HG03469 (cell line): Measurements from ENCODE around the gene F12.
"Not testable (repeated sequence)": the region's sequence is repeated elsewhere in the genome, so short reads cannot be mapped to it uniquely, and the experiment has no call there.

Experiments used
- ATAC-seq: cut with Tn5 transposase; IDR thresholded peaks from one replicate; pipeline ENCODE4 v1.9.1; 2021; ENCODE audit warnings: mild to moderate bottlenecking, moderate library complexity, moderate number of reproducible peaks; ENCODE audit not compliant: unreplicated experiment

Gene F12

DNA sequence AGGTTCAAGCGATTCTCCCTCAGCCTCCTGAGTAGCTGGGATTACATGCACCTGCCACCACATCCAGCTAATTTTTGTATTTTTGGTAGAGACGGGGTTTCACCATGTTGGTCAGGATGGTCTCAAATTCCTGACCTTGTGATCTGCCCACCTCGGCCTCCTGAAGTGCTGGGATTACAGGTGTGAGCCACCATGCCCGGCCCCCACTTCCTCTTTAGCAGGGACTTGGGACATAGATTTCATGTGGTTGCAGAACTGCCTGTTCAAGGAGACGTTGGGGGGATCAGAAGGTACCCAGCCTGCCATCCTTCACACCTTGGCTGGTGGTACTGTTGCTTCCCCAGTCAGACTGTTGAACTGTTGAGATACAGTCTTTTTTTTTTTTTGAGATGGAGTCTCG is 7.7 kb upstream of the F12 start:
- not testable (repeated sequence) for ATAC-seq

DNA sequence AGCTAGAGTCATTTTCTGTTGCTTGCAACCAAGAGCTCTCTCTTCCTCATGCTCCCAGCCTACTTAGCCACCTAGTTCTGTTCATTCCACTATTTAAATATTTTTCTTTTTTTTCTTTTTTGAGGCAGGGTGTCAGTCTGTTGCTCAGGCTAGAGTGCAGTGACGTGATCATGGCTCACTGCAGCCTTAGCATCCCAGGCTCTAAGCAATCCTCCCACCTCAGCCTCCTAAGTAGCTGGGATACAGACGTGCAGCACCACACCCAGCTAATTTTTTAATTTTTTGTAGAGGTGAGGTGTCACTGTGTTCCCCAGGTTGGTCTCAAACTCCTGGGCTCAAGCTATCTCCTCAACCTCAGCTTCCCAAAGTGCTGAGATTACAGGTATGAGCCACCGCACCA is 5.1 kb upstream of the F12 start:
- no peak for ATAC-seq

GRCh38 chr5:177412603-177413233 is 3.4 kb upstream of the F12 start:
- ATAC-seq: no peak

DNA sequence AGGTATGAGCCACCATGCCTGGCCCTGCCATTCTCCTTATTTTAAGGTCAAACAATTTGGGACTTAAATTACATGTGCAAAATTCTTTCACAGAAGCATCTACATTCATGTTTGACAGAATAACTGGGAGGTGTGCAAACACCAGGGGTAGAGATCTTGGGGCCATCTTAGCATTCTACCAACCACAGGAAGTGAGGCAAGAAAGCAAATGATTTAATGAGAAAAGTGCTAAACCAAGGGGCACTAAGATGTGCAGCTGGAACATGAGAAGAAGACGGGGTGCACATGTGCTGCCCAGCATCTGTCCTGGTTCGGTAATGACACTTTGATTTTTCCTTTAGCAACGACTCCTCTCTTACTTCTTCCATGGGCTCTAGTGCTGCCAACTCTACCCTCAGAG is 1.2 kb upstream of the F12 start:
- ATAC-seq: no peak

- ATAC-seq: no peak
Observed at GRCh38 chr5:177405805-177406204, 3.6 kb downstream of the F12 start.

GRCh38 chr5:177405312-177405711 is 4.1 kb downstream of the F12 start:
- no peak for ATAC-seq

GRCh38 chr5:177404641-177405179 is 4.7 kb downstream of the F12 start:
- no peak for ATAC-seq

GRCh38 chr5:177403792-177404640 is 5.3 kb downstream of the F12 start:
- ATAC-seq: peak; percentile 35

DNA sequence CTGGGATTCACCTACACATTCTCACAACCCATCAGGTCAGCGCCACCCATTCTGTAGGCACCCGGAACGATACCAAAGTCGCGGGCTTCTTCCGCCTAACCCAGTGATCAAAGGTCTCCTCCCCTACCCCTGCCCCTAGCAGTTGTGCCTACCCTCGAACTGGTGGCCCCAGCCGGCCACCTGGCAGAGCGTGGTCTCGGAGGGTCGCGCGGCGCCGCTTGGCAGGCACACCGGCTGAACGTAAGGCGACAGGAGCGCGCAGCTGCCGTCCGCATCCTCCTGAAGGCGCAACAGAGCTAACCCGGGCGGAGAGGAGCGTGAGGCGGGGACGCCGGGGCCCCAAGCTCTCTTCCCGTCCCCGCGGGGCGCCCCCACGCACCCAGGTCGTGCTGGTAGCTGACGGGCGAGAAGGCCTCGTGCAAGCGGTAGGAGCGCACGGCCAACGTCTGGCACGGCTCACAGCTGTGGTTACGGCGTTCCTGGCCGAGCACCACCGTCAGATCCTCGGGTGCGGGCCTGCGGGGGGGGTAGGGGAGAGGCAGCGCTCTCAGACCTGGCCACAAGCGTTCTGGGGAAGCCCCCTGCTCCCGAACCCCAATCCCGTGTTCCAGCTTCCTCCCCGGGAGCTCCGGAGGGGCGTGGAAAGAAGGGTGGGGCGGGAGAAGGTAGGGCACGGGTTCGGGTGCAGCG is 6.1 kb downstream of the F12 start:
- peak; percentile 3 for ATAC-seq

GRCh38 chr5:177402271-177403043 is 6.9 kb downstream of the F12 start:
- no peak for ATAC-seq

- ATAC-seq: no peak
Observed at GRCh38 chr5:177399997-177400868, 9.1 kb downstream of the F12 start, which contains the start of gene PFN3. Gene PFN3 (minus strand): TSS chr5:177400661. CDS start chr5:177400576, 85 bp downstream.

DNA sequence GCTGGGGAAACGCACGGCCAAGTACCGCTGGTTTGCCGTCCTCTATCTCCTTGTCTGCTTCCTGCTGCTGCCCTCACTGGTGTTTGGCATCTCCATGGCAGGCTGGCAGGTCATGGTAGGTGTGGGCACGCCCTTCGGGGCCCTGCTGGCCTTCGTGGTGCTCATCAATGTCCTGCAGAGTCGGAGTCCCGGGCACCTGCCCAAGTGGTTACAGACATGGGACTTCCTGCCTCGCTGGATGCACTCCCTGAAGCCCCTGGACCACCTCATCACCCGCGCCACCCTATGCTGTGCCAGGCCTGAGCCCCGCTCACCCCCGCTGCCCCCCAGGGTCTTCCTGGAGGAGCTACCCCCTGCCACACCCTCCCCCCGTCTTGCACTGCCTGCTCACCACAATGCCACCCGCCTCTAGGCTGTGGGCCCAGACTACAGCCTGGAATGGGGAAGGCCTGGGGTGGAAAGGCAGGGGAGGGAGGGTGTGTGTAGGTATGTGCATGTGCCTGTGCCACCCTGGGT is 11.4 kb downstream of the F12 start:
- ATAC-seq: no peak

DNA sequence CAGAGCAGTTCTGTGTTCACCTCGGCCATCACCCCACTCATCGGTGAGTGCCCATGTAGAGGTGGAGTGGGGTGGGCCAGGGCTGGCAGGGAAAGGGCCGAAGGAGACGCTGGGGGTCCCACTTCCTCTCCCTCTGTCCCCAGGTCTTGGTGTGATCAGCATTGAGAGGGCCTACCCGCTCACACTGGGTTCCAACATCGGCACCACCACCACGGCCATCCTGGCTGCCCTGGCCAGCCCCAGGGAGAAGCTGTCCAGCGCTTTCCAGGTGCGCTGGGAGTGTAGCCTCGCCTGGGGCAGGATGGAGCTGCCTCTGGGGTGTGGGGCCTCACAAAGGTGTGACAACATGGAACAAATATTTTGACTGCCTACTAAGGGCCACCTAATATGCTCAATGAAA is 12.6 kb downstream of the F12 start:
- ATAC-seq: no peak

GRCh38 chr5:177396078-177396477 is 13.3 kb downstream of the F12 start:
- ATAC-seq: no peak

GRCh38 chr5:177393990-177394389 is 15.4 kb downstream of the F12 start:
- no peak for ATAC-seq

DNA sequence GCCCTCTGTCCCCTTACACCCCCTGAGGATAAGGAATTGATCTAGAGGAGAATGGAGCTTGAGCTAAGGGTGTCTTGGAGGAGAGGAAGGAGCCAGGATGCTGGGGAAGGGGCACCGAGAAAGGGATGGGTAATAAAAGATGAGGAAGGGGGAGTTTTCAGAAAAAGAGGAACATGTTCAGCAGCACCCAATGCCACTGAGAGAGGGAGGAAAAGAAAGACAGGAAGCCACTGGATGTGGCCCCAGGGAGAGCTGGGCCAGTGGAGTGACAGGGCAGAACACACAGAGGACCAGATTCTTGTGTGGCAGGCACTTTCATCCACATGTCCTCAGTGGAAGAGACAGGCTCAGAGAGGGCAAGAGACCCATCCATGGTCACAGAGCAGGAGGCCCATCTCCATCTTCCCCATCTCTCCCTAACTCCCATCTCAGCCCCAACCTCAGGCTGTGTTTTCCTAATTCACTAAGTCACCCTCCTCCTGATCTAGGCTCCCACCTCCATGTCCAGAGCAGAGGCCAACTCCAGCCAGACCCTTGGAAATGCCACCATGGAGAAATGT is 16.1 kb downstream of the F12 start:
- ATAC-seq: no peak

- no peak for ATAC-seq
Observed at GRCh38 chr5:177392765-177393164, 16.6 kb downstream of the F12 start.

GRCh38 chr5:177390363-177391300 is 18.7 kb downstream of the F12 start:
- ATAC-seq: no peak
